H1 (cell line): Measurements from ENCODE around the gene RSKR. TPM values are rescaled to one million over a fixed set of nuclear protein-coding genes. Genes with fewer than 3 reads are reported as not detected.

ENCODE experiments used
- TEAD4 ChIP-seq: IDR thresholded peaks from 2 replicates; pipeline ENCODE4 v1.6.1; 2012; ENCODE audit warnings: low read depth, low read length, inconsistent platforms, mixed read lengths
- polyA plus RNA-seq, 7 experiments: library from polyadenylated mRNA; depleted of rRNA in 3 of 7; stranded (reverse) in 5 of 7; unstranded in 2 of 7; fragments of >200 nt in 5 of 7; fragments of 200-250 nt in 2 of 7; gene quantifications; 1 replicate in 5 of 7; 2 replicates in 1 of 7; 4 replicates in 1 of 7; pipeline versions ENCODE4 v1.2.1 to v1.2.3, GENCODE V29; 2011 to 2013; ENCODE audit warnings: missing spikeins in 2 of 7, mixed read lengths in 2 of 7
- total RNA-seq: library from RNA; stranded (reverse); fragmentation: NEBNext Ultra II Directional; extraction: Animal tissue kit (Norgen Biotek cat#: 25700); gene quantifications from 2 replicates; pipeline ENCODE4 v1.2.1, GENCODE V29; 2021

Gene RSKR
- total and polyA plus RNA-seq, 2 of the 8 experiments (the other 6 are each of a cell fraction or from before 2014, with no cell fraction given): 24.1 to 28.5 TPM

DNA sequence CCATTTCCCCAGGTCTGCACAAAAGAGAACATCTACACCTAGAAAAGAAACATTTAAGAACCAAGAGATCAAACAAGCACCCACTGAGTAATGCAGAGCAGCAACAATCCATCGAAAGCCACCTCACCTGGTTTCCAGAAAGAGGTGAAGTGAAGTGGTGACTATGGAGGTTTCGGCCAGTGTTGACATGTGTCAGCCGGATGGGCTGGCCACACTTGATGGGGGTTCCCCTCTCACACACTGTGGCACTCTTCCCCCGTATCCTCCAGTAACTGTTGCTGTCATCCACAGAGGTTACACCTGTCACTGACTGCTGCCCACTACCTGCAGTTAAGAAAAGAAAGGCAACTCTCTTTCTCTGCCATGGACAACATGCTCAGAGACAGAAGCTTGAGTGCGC lies 41.2 kb upstream of the RSKR start (continued):
- no peak for TF ChIP-seq TEAD4
